HG03378 (cell line): ENCODE results near the gene SPG7.

ENCODE experiments used
- ATAC-seq: cut with Tn5 transposase; IDR thresholded peaks from one replicate; pipeline ENCODE4 v1.9.1; 2021; ENCODE audit warnings: mild to moderate bottlenecking, moderate library complexity; ENCODE audit not compliant: unreplicated experiment

SPG7 gene

GRCh38 chr16:89595330-89596060 lies 87.3 kb downstream of the SPG7 start:
- ATAC-seq, result no peak

- no peak for ATAC-seq
Observed at GRCh38 chr16:89596061-89596689, 88.0 kb downstream of the SPG7 start.

DNA sequence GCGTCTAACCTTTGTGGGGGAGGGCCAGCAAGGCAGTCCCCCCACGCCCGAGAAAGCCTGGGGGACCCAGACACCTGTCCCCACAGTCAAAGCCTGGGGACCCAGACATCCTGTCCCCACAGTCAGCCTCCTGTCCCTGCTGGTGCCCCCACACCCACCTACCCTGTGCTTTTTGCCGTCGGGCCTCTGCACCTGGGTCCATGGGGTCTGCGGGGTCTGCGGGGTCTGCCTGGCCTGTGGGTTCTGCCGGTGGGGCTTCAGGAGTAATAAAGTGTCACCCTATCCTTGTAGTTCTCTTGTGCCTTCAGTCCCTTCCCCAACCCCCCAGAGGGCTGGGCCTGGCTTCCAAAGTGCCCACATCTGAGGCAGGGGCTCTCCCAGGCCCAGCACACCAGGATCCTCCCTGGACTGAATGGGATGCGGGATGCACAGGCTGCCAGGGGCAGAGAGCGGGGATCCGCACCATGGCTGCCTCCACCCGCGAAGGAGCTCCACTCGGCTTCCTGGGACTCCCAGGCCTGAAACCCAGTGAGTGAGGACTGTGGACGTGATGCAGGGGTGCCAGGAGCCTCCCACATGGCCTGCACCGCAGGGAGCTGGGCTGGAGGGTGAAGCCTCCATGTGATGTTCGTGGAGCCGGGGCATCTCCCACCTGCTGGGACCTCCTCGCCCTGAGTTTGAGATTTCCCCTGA lies 88.9 kb downstream of the SPG7 start:
- no peak for ATAC-seq

- no peak for ATAC-seq
Observed at GRCh38 chr16:89598199-89598598, 90.0 kb downstream of the SPG7 start.

GRCh38 chr16:89599451-89599858 lies 91.3 kb downstream of the SPG7 start:
- no peak for ATAC-seq

DNA sequence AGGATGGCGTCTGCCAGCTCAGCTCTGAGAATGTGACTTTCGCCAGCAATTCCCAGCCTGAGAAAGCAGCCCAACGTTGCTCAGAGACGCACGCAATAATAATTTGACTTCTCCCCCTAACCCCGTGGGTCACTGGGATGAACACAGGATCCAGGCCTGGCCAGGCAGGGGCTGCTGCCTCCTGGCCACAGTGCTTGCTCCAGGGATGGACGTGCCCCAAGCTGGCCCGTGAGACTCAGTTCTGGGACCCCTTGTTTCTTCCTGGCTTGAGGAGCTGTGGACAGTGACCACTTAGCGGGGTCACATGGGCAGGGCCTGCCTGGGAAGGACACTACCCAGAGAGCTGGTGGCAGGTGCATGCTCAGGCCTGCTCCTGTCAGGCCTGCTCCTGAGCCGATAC lies 91.7 kb downstream of the SPG7 start:
- ATAC-seq, result no peak

DNA sequence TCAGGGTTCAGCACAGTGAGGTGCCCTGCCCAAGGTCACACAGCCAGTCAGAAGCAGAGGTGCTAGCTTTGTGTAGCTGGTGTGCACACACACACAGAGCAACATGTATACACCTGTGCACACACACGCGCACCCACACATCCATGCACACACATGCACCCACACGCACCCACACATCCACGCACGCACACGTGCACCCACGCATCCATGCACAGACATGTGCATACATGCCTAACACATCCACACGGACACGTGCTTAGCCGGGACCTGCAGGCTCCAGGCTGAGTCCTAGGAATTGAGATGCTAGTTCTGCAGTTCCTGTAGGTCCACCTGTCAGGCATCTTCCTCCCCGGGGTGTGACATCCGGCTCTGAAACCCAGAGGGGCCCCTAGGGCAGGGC lies 92.2 kb downstream of the SPG7 start:
- ATAC-seq, result no peak

GRCh38 chr16:89600956-89601355 lies 92.8 kb downstream of the SPG7 start:
- ATAC-seq, result no peak

- no peak for ATAC-seq
Observed at GRCh38 chr16:89601906-89602272, 93.7 kb downstream of the SPG7 start.

GRCh38 chr16:89602273-89602951 lies 94.2 kb downstream of the SPG7 start:
- no peak for ATAC-seq

DNA sequence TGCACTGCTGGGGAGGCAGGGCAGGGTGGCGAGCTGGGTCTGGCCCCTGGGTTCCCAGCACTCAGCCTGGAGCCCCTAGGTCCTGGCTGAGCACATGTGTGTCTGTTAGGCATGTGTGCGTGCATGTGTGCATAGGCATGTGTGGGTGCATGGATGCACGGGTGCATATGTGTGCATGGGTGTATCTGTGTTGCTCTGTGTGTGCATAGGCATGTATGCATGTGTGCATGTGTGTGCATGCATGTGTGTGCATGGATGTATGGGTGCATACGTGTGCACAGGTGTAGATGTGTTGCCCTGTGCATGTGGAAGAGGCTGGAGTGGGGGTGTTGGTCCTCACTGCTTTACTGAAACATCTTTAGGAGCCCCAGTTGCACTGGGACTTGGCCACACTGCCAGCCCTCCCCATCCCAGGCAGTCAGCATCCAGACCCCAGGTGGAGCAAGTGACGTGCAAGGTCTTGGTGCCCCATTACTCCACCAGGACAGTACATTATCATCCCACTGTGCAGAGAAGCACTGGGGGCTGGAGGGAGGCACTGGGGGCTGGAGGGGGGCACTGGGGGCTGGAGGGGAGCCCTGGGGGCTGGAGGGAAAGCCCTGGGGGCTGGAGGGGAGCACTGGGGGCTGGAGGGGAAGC lies 94.9 kb downstream of the SPG7 start:
- no peak for ATAC-seq

DNA sequence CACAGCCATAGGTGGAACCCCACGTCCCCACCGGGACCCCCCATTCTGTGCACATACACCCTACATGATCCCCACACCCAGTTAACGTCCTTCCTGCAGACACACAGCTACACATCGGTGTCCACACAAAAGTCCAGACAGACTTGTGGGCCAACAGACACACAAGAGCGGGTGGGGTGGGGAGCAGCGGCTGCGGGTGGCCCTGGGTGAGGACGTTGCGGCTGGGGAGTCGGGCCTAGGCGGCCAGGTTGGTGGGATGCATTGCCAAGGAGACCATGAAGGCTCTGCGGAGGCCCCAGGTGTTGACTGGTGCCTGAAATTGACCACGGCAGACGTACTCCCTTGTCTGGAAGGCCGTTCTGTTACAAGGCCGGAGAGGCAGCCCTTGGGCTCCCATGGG lies 96.6 kb downstream of the SPG7 start:
- no peak for ATAC-seq

DNA sequence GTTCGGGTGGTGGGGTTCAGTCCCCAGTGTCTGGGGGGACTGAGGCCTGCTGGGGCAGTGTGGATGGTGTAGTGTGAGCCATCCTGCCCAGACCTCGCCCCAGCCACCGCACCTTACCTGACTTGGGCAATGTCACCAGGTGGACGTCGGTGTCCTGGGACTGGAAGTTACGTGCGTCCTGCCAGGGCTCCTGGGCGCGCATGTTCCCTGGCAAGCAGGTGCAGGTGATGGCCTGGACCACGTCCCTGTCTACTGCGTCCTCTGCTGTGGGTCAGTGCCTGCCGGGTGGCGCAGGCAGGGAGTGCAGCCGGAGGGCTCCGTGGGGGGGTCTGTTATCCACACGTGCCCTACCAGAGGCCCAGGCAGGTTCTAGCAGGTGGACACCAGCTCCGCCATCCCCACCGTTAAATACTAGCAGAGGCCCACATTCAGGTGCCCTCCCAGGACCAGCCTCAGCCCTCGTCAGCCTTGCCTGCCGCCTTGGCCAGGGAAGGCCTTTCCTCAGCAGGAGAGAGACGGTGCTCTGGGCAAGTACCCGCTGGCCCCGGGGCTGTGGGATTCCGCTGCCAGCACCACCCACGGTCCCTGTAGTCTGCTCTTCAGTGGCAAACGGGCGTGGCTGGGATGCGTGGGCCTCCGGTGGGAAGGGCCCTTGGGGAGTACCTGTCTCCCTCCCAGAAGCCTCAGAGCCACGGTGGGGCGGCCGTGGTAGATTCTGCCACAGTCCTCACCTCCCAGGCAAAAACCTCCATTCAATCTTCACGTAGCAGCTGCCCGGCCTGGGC lies 97.2 kb downstream of the SPG7 start:
- ATAC-seq, result no peak

DNA sequence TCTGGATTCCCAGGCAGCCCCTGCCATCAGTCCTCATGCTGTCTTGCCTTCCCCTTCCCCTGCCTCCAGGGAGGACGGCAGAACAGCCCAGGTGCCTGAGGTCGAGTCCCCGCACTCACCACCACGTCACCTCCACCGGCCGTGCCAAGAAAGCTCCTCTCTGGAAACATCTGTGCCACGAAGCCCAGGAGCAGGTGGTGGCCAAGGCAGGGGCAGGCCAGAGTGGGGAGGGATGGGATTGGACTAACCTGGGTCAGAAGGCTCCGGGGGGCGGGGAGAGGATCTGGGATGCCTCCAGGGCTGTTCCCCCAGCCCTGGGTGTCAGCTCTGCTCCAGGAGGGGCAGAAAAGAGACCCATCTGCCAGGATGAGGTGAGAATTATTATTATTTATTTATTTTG lies 97.8 kb downstream of the SPG7 start:
- no peak for ATAC-seq
